Activated T-helper 9 cell treated with anti-CD3 and anti-CD28 coated beads, Interleukin-2, amount 50 U/mL, for 16 hours (primary cell): ENCODE results near the gene NCAPH2.
"Not testable (repeated sequence)": the region's sequence is repeated elsewhere in the genome, so short reads cannot be mapped to it uniquely, and the experiment has no call there.

Source experiments
- DNase-seq: peaks from one replicate; pipeline ENCODE4 v3.0.0-alpha.2; 2020; ENCODE audit warnings: low read depth

The NCAPH2 gene

DNA sequence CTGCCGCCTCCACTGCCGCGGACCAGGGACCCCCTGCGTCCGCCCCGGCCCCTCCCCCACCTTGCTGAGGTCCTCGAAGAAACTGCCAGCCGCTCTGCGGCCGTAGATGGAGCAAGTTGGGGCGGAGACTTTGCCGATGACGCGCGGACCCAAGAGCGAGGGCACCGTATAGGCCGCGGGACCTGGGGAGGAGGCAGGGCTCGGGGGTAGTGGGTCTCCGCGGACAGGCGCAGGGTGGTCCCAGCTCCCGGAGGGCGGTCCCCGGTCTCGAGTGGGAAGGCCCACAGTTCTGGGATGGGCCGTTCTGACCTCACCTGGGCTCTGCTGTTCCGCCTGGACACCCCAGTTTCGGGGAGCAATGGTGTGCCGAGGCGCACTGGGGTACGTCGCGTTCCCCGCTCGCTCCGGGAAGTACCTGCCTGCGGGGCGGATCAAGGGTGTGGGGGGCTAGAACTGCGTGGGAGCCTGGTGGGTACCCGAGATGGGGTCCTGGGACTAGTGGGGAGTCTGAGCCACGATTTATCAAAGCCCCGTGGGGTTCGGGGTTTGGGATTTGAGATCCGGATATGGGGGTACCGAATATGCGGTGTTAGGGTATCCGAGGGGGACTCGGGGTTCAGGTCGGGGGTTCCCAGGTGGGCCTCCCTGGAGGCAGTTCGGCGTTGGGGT, 23.0 kb downstream of the NCAPH2 start:
- DNase-seq = peak; percentile 75

DNA sequence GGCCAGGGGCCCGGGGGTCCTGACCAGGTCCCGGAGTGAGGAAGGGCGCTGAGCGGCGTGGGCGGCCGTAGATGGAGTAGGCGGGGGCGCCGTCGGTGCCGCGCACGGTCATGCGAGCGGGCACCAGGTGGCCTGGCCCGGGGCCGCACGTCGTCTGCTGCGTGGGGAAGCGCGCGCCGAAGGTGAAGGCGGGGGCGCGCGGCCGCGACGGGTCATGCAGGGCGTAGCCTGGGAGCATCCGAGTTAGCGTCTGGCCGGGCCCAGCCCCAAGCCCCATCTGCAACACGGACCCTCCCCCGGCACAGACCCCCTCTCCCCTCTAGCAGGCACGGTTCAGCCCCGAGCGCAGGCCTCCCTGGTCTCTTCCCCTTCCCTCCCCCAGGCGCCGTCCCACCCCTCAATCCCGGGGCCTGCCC, 23.5 kb downstream of the NCAPH2 start:
- peak; percentile 66 for DNase-seq

DNA sequence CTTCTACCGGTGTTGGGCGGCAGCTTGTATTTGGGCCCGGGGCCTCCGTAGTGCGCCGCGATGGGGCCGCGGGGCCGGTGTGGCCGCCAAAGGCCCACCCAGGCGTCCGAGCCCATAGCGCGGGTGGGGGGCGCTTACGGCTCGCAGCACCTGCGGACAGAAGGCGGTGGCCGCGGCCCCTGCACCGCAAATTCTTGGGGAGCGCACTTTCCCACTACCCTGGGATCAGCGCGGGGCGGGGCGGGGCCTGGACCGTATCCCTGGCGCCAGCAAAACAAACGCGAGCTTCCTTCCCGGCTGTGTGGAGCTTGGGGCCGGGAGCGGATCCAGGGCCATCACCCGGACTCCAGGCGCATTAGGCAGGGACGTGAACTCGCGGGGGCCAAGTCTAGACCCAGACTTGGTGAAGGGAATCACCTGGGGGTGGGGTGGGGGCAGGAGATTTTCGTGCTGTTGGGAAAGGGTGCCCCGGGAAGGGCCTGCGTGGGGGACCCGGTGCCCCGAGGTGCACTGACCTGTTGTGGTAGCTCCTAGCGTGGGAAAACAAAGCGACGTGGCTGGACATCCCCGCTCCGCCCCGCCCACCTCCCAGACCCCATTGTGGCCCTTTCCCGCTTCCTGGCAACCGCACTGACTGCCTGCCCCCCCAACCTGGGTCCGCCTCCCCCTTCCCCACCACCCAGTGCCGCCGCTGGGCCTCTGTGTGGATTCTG, 24.1 kb downstream of the NCAPH2 start:
- no peak for DNase-seq

DNA sequence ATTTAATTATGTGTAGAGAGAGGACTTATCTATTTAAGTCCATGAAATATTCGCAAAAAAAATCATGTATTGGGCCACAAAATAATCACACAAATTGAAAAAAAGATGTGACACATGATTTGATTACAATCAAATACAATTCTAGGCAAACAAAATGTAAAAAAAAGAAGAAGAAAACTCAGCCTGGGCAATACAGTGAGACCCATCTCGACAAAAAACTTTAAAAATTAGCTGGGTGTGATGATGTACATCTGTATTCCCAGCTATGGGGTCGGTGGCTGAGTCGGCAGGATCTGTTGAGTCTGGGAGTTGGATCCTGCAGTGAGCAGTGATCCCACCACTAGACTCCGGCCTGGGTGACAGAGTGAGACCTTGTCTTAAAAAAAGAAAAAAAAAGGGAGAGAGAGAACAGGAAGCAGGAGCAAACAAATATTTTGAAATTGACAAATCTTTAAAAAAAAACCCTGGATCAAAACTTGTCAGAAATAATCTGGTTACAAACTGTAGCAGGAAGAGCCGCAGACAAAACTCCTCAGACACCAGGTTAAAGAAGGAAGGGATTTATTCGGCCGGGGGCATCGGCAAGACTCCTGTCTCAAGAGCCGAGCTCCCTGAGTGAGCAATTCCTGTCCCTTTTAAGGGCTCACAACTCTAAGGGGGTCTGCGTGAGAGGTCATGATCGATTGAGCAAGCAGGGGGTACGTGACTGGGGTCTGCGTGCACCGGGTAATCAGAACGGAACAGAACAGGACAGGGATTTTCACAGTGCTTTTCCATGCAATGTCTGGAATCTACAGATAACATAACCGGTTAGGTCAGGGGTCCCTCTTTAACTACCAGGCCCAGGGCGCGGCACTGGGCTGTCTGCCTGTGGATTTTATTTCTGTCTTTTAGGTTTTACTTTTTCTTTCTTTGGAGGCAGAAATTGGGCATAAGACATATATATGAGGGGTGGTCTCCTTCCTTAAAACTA, 25.1 kb downstream of the NCAPH2 start:
- no peak for DNase-seq

DNA sequence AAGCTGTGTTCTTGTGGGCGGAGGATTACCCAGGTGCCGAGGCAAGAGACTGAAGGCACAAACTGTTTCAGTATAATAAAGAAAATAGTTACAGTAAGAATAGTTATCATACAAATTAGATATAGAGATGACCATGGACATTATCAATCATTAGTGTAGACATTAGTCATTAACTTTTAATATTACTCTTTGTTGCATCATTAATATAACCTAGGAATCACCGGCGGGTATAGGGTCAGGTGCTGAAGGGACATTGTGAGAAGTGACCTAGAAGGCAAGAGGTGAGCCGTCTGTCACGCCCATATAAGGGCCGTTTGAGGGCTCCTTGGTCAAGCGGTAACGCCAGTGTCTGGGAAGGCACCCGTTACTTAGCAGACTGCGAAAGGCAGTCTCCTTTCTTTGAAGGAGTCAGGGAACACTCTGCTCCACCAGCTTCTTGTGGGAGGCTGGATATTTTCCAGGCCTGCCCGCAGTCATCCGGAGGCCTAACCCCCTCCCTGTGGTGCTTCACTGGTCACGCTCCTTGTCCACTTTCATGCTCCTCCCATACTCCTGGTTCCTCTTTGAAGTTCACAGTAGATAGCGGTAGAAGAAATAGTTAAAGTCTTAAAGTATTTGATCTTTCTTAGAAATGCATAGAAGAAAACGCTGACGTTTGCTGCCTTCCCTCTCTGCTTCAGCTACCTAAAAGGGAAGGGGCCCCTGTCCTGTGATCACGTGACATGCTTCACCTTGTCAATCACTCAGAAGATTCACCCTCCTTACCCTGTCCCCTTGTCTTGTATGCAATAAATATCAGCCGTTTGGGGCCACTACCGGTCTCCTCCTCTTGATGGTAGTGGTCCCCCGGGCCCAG, 26.1 kb downstream of the NCAPH2 start:
- DNase-seq = not testable (repeated sequence)

- DNase-seq = no peak
Observed at GRCh38 chr22:50535113-50535512, 27.1 kb downstream of the NCAPH2 start.

DNA sequence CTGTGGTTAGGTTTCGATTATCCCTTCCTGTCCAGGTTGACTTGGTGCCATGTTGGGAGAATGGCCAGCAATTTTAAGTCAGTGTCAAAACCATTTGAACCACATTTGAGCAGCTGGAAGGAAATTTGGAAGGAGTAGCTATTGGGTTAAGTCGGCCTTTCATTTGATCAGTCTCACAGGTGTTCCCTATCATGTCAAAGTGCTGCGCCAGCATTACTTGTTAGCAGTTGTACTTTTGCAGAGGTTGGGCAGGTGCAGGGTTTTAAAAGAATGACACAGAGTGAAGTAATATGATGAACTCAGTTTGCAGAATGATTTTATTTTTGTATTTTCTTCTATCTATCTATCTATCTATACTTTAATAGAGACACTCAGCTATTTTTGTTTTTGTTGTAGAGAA, 28.2 kb downstream of the NCAPH2 start:
- DNase-seq = no peak

DNA sequence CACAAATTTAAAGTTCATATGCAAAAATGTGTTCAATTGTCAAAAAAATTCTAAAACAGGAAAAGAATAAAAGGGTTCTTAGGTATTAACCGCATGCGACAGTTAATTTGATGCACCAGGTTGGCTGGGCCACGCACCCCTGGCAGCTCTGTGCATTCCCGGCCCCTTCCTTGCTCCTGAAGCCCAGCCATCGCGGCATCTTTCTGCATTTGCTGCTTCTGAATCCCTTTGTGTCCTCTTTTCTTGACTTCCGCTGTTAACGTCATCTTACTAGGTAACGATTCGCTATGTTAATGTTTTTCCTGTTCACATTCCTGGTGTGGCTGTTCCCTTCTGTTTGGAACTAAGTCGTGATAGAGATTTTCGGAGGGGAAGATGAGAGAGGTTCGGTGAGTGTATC, 29.7 kb downstream of the NCAPH2 start:
- DNase-seq = no peak

DNA sequence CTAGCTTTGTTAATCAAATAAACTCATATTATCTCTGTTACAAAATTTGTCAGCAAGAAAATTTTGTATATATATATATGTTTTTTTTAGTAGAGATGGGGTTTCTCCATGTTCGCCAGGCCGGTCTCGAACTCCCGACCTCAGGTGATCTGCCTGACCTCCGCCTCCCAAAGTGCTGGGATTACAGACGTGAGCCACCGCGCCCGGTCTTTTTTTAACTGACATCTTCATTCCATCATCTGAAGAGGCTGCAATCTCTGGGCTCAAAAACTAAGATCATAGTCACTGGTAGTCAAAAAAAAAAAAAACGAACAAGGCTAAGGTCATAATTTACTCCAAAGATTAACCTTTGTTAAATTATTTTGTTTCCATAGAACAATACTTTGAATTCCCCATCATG, 32.4 kb downstream of the NCAPH2 start:
- no peak for DNase-seq

- DNase-seq = not testable (repeated sequence)
Observed at GRCh38 chr22:50541667-50542026, 33.6 kb downstream of the NCAPH2 start.

DNA sequence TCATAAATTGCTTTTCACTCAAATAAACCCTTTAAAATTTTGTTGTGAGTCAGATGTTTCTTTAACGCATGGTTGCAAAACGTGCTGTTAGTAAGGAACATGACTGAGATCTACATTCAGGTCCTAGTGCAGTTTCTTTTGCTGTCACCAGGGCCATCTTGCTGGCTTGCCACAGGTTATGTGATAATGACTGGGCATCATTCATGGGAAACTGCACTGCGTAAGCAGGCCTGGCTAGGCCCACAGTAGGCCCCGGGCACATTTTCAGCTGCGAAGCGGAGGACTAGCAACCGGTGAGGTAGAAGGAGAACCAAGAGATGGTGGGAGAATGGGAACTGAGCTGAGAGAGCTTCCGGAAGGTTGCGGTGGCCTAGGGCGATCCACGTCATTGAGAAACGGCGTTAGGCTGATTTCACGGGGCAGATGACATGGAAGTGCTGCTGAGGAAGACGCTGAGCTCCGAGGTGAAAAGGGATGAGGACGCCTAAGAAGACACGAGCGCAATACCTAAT, 34.4 kb downstream of the NCAPH2 start:
- DNase-seq = no peak

- DNase-seq = peak; percentile 77
Observed at GRCh38 chr22:50544078-50544745, 36.2 kb downstream of the NCAPH2 start.

DNA sequence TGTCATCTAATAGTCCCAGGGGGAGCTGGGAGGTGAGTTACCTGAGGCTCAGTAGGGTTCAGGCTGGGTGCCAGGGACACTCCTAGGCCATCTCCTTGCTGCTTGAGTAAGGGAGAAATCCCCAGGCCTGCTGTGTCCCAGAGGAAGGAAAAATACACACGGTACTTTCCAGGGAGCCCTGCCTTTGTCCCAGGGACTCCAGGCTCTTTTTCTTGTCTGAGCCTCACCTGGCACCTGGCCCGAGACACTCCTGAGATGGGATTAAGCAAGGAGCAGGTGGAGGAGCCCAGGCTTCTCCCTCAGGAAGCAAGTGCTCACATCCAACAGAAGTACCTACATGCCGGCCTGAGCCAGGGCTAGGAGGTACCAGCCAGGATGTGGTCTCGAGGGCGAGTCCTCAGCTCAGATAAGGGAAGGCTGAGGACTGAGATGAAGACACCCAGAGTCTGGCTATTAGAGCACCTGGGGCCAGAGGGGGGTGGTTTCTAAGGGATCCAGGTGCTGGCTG, 36.8 kb downstream of the NCAPH2 start:
- no peak for DNase-seq

GRCh38 chr22:50545522-50546325, 37.7 kb downstream of the NCAPH2 start, which contains the start of gene KLHDC7B:
KLHDC7B (plus strand) TSS chr22:50545899; CDS start chr22:50546244, 345 bp downstream.
- DNase-seq = no peak

DNA sequence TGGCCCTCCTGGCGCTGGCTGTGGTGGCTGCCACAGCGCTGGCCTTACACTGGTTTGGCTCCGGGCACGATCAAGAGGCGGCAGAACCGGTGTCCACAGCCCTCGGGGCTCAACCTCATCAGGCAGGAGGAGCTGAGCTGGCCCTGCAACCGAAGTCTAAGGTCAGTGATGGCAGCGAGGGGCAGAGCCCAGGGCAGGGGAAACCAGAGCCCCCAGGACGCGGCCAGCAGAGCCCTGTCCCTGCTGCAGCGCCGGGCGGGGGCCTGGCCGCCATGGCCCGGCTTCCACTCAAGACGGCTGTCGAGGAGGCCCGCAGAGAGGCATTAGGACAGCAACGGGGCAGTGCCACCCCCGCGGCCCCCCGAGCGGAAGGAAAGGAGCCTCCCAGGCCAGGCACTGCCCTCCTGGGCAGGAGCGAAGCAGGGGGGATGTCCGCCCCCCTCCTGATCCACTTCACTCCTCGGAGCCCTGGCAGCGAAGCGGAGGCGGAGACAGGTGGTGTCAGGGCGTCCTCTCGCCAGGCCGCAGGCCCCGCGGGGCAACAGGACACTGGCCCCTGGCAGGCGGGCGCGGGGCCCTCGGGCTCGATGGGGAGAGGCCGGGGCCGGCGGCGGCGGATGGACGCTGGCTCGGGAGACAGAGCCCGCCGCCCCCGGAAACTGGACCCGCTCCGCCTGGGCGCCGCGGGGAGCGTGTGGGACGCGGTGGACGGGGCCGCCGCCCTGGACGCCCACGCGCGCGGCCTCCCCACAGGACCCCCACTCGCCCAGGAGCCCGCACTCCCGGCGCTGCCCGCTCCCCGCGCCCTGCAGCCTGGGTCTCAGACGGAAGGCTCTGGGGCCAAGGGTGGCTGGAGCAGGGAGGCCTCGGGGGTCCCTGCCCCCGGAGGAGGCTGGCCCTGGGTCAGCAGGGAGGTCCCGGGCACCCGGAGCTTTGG, 38.6 kb downstream of the NCAPH2 start:
- no peak for DNase-seq

DNA sequence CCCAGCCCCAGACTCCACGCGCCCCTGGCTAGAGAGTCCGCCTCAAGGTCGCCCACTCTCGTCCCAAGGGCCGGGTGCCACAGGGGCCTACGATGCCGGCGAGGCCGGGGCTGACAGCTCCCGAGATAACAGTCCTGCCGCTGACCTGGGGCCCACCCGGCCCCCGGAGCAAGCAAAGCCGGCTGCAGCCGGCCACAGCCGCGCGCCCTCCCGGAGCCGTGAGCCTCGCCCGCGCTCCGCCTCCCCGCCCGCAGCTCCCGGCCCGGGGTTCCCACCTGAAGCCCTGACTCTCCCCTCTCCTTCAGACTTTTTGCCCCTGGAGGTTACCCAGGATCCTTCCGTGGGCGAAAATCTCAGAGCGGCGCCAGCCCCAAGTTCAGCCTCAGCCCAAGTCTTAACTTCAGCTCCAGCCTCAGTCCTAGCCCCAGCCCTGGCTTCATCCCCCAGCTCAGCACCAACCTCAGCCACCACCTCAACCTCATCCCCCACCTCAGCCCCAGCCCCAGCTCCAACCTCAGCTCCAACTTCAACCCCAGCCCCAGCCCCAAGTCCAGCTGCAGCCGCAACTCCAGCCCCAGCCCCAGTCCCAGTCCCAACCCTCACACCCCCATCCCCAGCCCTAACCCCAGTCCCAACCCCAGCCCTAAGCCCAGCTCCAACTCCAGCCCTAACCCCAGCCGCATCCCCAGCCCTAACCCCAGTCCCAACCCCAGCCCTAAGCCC, 39.4 kb downstream of the NCAPH2 start:
- no peak for DNase-seq

- peak; percentile 46 for DNase-seq
Observed at GRCh38 chr22:50548040-50548920, 40.3 kb downstream of the NCAPH2 start.
